WTC11 (cell line): ENCODE measurements around the gene TNPO1. TPM values are rescaled to one million over a fixed set of nuclear protein-coding genes. Genes with fewer than 3 reads are reported as not detected.
A peak's percentile ranks its signal among the peaks of the same experiment; 100 is the strongest.

Source experiments
- ATAC-seq: fragments of 200-7000 bp; cut with Tn5 transposase; 2 replicates; pipeline ENCODE4 v1.10.0; 2021; ENCODE audit warnings: mild to moderate bottlenecking, moderate library complexity
- CTCF ChIA-PET: fragments of 300-600 bp; sonication (Branson Sonifier 250); formaldehyde crosslinking; loops from one replicate; lab custom pipeline; 2021; ENCODE audit warnings: antibody characterized with exemption; lab: Charles Lee
- POLR2A ChIA-PET: fragments of 350-600 bp; sonication (Branson Sonifier 250); formaldehyde crosslinking; loops from one replicate; lab custom pipeline; 2021; ENCODE audit warnings: antibody characterized with exemption; lab: Charles Lee
- DNase-seq: peaks from one replicate; pipeline ENCODE4 v3.0.0; 2021; ENCODE audit warnings: low spot score
- H3K27ac Mint-ChIP-seq: 2 replicates; pipeline ENCODE4 v1.8.0; 2021; ENCODE audit warnings: mixed read lengths
- H3K27me3 Mint-ChIP-seq: 2 replicates; pipeline ENCODE4 v1.8.0; 2021; ENCODE audit warnings: low read depth, mild to moderate bottlenecking, moderate library complexity, mixed read lengths
- H3K36me3 Mint-ChIP-seq: 2 replicates; pipeline ENCODE4 v1.8.0; 2021; ENCODE audit warnings: mixed read lengths
- H3K4me1 Mint-ChIP-seq: 2 replicates; pipeline ENCODE4 v1.8.0; 2022; ENCODE audit warnings: mixed read lengths
- H3K4me3 Mint-ChIP-seq: 2 replicates; pipeline ENCODE4 v1.8.0; 2021; ENCODE audit warnings: mild to moderate bottlenecking, moderate library complexity, mixed read lengths
- H3K9me3 Mint-ChIP-seq: 2 replicates; pipeline ENCODE4 v1.8.0; 2021; ENCODE audit warnings: mixed read lengths
- CREB1 ChIP-seq: sonication (generic); formaldehyde crosslinking; IDR thresholded peaks from 2 replicates; pipeline ENCODE4 v1.8.0; 2023; ENCODE audit warnings: mild to moderate bottlenecking, missing genetic modification reagents
- ESRRA ChIP-seq: sonication (generic); formaldehyde crosslinking; IDR thresholded peaks from 2 replicates; pipeline ENCODE4 v1.8.1; 2022; ENCODE audit warnings: mild to moderate bottlenecking, missing genetic modification reagents, borderline replicate concordance
- FOXP1 ChIP-seq: sonication (generic); formaldehyde crosslinking; IDR thresholded peaks from 2 replicates; pipeline ENCODE4 v1.8.0; 2022; ENCODE audit warnings: missing genetic modification reagents, mild to moderate bottlenecking, moderate library complexity, borderline replicate concordance
- GRHL2 ChIP-seq: fragments of 250-450 bp; sonication (Bioruptor Pico); IDR thresholded peaks from 2 replicates; pipeline ENCODE4 v1.8.0; 2022; ENCODE audit warnings: mild to moderate bottlenecking, moderate library complexity; ENCODE audit not compliant: insufficient replicate concordance, severe bottlenecking
- MYBL2 ChIP-seq: sonication (generic); formaldehyde crosslinking; IDR thresholded peaks from 2 replicates; pipeline ENCODE4 v1.8.1; 2023; ENCODE audit warnings: mild to moderate bottlenecking, moderate library complexity, missing genetic modification reagents
- NFATC4 ChIP-seq: fragments of 250-450 bp; sonication (Bioruptor Pico); IDR thresholded peaks from 2 replicates; pipeline ENCODE4 v1.9.0; 2021; ENCODE audit warnings: mild to moderate bottlenecking
- NFE2L1 ChIP-seq: sonication (generic); formaldehyde crosslinking; IDR thresholded peaks from 2 replicates; pipeline ENCODE4 v1.8.1; 2023; ENCODE audit warnings: missing genetic modification reagents
- SMAD3 ChIP-seq: sonication (generic); formaldehyde crosslinking; IDR thresholded peaks from 2 replicates; pipeline ENCODE4 v1.8.0; 2022; ENCODE audit warnings: missing genetic modification reagents, mild to moderate bottlenecking, borderline replicate concordance
- SMAD4 ChIP-seq: sonication (generic); formaldehyde crosslinking; IDR thresholded peaks from 2 replicates; pipeline ENCODE4 v1.8.0; 2022; ENCODE audit warnings: mild to moderate bottlenecking, missing genetic modification reagents
- SOX15 ChIP-seq: fragments of 250-450 bp; sonication (Bioruptor Pico); IDR thresholded peaks from 2 replicates; pipeline ENCODE4 v1.9.0; 2021; ENCODE audit warnings: mild to moderate bottlenecking
- SP1 ChIP-seq: sonication (generic); formaldehyde crosslinking; conservative IDR thresholded peaks from 2 replicates; pipeline ENCODE4 v1.8.1; 2022; ENCODE audit warnings: missing genetic modification reagents
- TEAD1 ChIP-seq: sonication (generic); formaldehyde crosslinking; IDR thresholded peaks from 2 replicates; pipeline ENCODE4 v1.8.0; 2022; ENCODE audit warnings: mild to moderate bottlenecking, missing genetic modification reagents
- TEAD4 ChIP-seq: sonication (generic); formaldehyde crosslinking; IDR thresholded peaks from 2 replicates; pipeline ENCODE4 v1.8.0; 2022; ENCODE audit warnings: mild to moderate bottlenecking, missing genetic modification reagents
- ZNF219 ChIP-seq: sonication (generic); formaldehyde crosslinking; IDR thresholded peaks from 2 replicates; pipeline ENCODE4 v1.8.0; 2023; ENCODE audit warnings: missing genetic modification reagents, mild to moderate bottlenecking, borderline replicate concordance
- total RNA-seq: library from RNA; stranded (reverse); gene quantifications from 3 replicates; pipeline ENCODE4 v1.2.3, GENCODE V29; 2021
- TF ChIP-seq, protein P1 (sequence below): sonication (generic); formaldehyde crosslinking; IDR thresholded peaks from 2 replicates; pipeline ENCODE4 v1.8.1; 2023; ENCODE audit warnings: mild to moderate bottlenecking, missing genetic modification reagents, moderate library complexity
- TF ChIP-seq, protein P2 (sequence below): sonication (generic); formaldehyde crosslinking; IDR thresholded peaks from 2 replicates; pipeline ENCODE4 v1.8.0; 2022; ENCODE audit warnings: mild to moderate bottlenecking, missing genetic modification reagents
- TF ChIP-seq, protein P3 (sequence below): fragments of 250-450 bp; sonication (Bioruptor Pico); IDR thresholded peaks from 2 replicates; pipeline ENCODE4 v1.8.0; 2021; ENCODE audit warnings: mild to moderate bottlenecking
- TF ChIP-seq, protein P4 (sequence below): sonication (generic); formaldehyde crosslinking; IDR thresholded peaks from 2 replicates; pipeline ENCODE4 v1.8.1; 2022; ENCODE audit warnings: mild to moderate bottlenecking, moderate library complexity, missing genetic modification reagents
- TF ChIP-seq, protein P5 (sequence below): sonication (generic); formaldehyde crosslinking; IDR thresholded peaks from 2 replicates; pipeline ENCODE4 v1.8.0; 2023; ENCODE audit warnings: missing genetic modification reagents
- TF ChIP-seq, protein P6 (sequence below): sonication (generic); formaldehyde crosslinking; IDR thresholded peaks from 2 replicates; pipeline ENCODE4 v1.8.1; 2022; ENCODE audit warnings: mild to moderate bottlenecking, missing genetic modification reagents, moderate library complexity, borderline replicate concordance
- TF ChIP-seq, protein P7 (sequence below): fragments of 250-450 bp; sonication (Bioruptor Pico); IDR thresholded peaks from 2 replicates; pipeline ENCODE4 v1.9.0; 2021; ENCODE audit warnings: moderate library complexity, mild to moderate bottlenecking, inconsistent platforms, borderline replicate concordance
- TF ChIP-seq, protein P8 (sequence below): sonication (generic); formaldehyde crosslinking; IDR thresholded peaks from 2 replicates; pipeline ENCODE4 v1.8.1; 2023; ENCODE audit warnings: mild to moderate bottlenecking, moderate library complexity, missing genetic modification reagents
- TF ChIP-seq, protein P9 (sequence below): fragments of 250-450 bp; sonication (Bioruptor Pico); conservative IDR thresholded peaks from 2 replicates; pipeline ENCODE4 v1.9.0; 2021; ENCODE audit warnings: mild to moderate bottlenecking
- TF ChIP-seq, protein P10 (sequence below): fragments of 250-450 bp; sonication (Bioruptor Pico); IDR thresholded peaks from 2 replicates; pipeline ENCODE4 v1.9.0; 2021; ENCODE audit warnings: mild to moderate bottlenecking

Gene TNPO1
- total RNA-seq, 1 experiment from 2014 or later = 150 TPM

DNA sequence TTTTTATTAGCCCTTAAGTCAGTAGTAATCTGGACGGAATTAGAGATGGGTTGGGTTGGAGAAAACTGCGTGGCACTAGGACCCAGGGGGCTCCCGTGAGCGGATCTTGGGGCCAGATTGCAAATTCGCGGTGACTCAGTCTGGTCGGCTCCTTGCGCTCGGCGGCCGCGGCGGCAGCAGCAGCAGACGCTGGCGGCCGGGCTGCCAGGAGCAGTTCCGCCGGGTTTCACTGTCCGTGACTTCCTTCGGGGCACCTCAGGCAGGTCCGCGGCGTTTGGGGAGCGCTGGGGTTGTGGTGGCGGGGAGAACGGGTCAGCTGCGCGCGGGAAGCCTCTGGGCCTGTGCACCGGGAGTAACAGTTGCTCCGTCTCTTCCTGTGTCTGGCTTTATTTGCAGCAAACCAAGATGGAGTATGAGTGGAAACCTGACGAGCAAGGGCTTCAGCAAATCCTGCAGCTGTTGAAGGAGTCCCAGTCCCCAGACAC is 31.6 kb downstream of the TNPO1 start:
- peaks cover 10% of the 10 kb centered on the region for H3K36me3 Mint-ChIP-seq
- ChIA-PET CTCF (interaction anchor here (1.1 kb wide), 1 partner anchor 29 kb away, joined by 6 read pairs; no protein-coding TSS in a partner anchor), POLR2A (interaction anchor here (1.1 kb wide), 1 partner anchor 31 kb away, joined by 3 read pairs; the partner anchor contains the start of gene TNPO1)
- H3K4me1 Mint-ChIP-seq = peaks cover 52% of the 10 kb centered on the region
- H3K27me3 Mint-ChIP-seq = no peaks in the 10 kb centered on the region
- peak overlapping the region; percentile 94 for H3K27ac Mint-ChIP-seq
- peak overlapping the region; percentile 93 for H3K4me3 Mint-ChIP-seq
- DNase-seq = peak; percentile 85
- peak; percentile 83 for ATAC-seq
- no peaks in the 10 kb centered on the region for H3K9me3 Mint-ChIP-seq
- TF ChIP-seq, protein P1, sequence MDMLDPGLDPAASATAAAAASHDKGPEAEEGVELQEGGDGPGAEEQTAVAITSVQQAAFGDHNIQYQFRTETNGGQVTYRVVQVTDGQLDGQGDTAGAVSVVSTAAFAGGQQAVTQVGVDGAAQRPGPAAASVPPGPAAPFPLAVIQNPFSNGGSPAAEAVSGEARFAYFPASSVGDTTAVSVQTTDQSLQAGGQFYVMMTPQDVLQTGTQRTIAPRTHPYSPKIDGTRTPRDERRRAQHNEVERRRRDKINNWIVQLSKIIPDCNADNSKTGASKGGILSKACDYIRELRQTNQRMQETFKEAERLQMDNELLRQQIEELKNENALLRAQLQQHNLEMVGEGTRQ (CRISPR knock-in tag) = no peak
- TF ChIP-seq NFE2L1 (CRISPR knock-in tag) = peak; percentile 81
- TF ChIP-seq SMAD4 (CRISPR knock-in tag) = 0 out of 2 replicates have a peak, but pooled peaks have one; percentile 46
- TF ChIP-seq TEAD4 (CRISPR knock-in tag) = peak; percentile 53; the same call in 1 of the 2 replicates
- peak; percentile 61; the same call in 1 of the 2 replicates for TF ChIP-seq ESRRA (CRISPR knock-in tag)
- no peak for TF ChIP-seq CREB1
- TF ChIP-seq, protein P2, sequence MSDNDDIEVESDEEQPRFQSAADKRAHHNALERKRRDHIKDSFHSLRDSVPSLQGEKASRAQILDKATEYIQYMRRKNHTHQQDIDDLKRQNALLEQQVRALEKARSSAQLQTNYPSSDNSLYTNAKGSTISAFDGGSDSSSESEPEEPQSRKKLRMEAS (CRISPR knock-in tag) = peak; percentile 61; the same call in 1 of the 2 replicates
- TF ChIP-seq SOX15 (CRISPR knock-in tag) = no peak
- TF ChIP-seq TEAD1 = peak; percentile 78
- TF ChIP-seq, protein P3, sequence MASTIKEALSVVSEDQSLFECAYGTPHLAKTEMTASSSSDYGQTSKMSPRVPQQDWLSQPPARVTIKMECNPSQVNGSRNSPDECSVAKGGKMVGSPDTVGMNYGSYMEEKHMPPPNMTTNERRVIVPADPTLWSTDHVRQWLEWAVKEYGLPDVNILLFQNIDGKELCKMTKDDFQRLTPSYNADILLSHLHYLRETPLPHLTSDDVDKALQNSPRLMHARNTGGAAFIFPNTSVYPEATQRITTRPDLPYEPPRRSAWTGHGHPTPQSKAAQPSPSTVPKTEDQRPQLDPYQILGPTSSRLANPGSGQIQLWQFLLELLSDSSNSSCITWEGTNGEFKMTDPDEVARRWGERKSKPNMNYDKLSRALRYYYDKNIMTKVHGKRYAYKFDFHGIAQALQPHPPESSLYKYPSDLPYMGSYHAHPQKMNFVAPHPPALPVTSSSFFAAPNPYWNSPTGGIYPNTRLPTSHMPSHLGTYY = no peak
- no peak for TF ChIP-seq NFATC4 (CRISPR knock-in tag)
- no peak for TF ChIP-seq ZNF219 (CRISPR knock-in tag)
- TF ChIP-seq, protein P4, sequence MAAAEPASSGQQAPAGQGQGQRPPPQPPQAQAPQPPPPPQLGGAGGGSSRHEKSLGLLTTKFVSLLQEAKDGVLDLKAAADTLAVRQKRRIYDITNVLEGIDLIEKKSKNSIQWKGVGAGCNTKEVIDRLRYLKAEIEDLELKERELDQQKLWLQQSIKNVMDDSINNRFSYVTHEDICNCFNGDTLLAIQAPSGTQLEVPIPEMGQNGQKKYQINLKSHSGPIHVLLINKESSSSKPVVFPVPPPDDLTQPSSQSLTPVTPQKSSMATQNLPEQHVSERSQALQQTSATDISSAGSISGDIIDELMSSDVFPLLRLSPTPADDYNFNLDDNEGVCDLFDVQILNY (CRISPR knock-in tag) = 0 out of 2 replicates have a peak, but pooled peaks have one; percentile 27
- TF ChIP-seq MYBL2 (CRISPR knock-in tag) = no peak
- TF ChIP-seq, protein P5, sequence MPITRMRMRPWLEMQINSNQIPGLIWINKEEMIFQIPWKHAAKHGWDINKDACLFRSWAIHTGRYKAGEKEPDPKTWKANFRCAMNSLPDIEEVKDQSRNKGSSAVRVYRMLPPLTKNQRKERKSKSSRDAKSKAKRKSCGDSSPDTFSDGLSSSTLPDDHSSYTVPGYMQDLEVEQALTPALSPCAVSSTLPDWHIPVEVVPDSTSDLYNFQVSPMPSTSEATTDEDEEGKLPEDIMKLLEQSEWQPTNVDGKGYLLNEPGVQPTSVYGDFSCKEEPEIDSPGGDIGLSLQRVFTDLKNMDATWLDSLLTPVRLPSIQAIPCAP = peak; percentile 53; the same call in 1 of the 2 replicates
- TF ChIP-seq, protein P6, sequence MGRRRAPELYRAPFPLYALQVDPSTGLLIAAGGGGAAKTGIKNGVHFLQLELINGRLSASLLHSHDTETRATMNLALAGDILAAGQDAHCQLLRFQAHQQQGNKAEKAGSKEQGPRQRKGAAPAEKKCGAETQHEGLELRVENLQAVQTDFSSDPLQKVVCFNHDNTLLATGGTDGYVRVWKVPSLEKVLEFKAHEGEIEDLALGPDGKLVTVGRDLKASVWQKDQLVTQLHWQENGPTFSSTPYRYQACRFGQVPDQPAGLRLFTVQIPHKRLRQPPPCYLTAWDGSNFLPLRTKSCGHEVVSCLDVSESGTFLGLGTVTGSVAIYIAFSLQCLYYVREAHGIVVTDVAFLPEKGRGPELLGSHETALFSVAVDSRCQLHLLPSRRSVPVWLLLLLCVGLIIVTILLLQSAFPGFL (CRISPR knock-in tag) = 0 out of 2 replicates have a peak, but pooled peaks have one; percentile 42
- TF ChIP-seq, protein P7, sequence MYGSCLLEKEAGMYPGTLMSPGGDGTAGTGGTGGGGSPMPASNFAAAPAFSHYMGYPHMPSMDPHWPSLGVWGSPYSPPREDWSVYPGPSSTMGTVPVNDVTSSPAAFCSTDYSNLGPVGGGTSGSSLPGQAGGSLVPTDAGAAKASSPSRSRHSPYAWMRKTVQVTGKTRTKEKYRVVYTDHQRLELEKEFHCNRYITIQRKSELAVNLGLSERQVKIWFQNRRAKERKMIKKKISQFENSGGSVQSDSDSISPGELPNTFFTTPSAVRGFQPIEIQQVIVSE = no peak
- TF ChIP-seq SP1 (CRISPR knock-in tag) = peak; percentile 53; the same call in 1 of the 2 replicates
- TF ChIP-seq, protein P8, sequence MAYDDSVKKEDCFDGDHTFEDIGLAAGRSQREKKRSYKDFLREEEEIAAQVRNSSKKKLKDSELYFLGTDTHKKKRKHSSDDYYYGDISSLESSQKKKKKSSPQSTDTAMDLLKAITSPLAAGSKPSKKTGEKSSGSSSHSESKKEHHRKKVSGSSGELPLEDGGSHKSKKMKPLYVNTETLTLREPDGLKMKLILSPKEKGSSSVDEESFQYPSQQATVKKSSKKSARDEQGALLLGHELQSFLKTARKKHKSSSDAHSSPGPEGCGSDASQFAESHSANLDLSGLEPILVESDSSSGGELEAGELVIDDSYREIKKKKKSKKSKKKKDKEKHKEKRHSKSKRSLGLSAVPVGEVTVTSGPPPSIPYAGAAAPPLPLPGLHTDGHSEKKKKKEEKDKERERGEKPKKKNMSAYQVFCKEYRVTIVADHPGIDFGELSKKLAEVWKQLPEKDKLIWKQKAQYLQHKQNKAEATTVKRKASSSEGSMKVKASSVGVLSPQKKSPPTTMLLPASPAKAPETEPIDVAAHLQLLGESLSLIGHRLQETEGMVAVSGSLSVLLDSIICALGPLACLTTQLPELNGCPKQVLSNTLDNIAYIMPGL = peak; percentile 69; the same call in 1 of the 2 replicates
- TF ChIP-seq, protein P9, sequence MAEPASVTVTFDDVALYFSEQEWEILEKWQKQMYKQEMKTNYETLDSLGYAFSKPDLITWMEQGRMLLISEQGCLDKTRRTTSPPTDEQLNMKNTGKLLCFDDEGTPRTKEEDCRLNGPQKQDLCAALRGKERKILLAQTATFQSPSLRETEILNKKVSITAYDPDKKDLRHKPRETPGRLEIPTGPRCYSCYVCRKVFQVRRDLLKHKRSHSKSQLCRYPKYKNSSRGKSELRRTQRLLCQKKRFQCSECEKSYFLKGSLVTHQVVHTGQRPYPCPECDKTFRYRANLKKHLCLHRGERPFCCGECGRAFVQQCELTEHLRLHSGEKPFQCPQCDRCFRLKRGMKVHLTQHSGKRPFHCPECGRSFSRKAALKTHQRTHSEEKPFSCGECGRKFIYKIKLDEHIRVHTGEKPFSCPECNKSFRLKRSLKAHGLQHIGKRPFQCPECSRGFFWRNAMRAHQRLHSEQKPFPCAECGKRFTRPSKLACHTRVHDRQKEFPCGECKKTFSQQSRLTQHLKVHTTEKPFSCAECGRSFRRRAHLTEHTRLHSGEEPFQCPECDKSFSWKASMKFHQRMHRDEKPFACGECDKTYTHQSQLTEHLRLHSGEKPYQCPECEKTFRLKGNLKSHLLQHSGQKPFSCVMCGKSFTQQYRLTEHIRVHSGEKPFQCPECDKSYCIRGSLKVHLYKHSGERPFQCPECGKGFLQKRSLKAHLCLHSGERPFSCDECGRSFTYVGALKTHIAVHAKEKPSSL = no peak
- TF ChIP-seq GRHL2 = no peak
- TF ChIP-seq SMAD3 (CRISPR knock-in tag) = no peak
- TF ChIP-seq, protein P10, sequence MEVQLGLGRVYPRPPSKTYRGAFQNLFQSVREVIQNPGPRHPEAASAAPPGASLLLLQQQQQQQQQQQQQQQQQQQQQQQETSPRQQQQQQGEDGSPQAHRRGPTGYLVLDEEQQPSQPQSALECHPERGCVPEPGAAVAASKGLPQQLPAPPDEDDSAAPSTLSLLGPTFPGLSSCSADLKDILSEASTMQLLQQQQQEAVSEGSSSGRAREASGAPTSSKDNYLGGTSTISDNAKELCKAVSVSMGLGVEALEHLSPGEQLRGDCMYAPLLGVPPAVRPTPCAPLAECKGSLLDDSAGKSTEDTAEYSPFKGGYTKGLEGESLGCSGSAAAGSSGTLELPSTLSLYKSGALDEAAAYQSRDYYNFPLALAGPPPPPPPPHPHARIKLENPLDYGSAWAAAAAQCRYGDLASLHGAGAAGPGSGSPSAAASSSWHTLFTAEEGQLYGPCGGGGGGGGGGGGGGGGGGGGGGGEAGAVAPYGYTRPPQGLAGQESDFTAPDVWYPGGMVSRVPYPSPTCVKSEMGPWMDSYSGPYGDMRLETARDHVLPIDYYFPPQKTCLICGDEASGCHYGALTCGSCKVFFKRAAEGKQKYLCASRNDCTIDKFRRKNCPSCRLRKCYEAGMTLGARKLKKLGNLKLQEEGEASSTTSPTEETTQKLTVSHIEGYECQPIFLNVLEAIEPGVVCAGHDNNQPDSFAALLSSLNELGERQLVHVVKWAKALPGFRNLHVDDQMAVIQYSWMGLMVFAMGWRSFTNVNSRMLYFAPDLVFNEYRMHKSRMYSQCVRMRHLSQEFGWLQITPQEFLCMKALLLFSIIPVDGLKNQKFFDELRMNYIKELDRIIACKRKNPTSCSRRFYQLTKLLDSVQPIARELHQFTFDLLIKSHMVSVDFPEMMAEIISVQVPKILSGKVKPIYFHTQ (CRISPR knock-in tag) = 0 out of 2 replicates have a peak, but pooled peaks have one; percentile 10
- peak; percentile 44; the same call in 1 of the 2 replicates for TF ChIP-seq FOXP1 (CRISPR knock-in tag)
